ENCODE data around the gene GAPVD1.
"Not testable (repeated sequence)": the region's sequence is repeated elsewhere in the genome, so short reads cannot be mapped to it uniquely, and the experiment has no call there.

The GAPVD1 gene

DNA sequence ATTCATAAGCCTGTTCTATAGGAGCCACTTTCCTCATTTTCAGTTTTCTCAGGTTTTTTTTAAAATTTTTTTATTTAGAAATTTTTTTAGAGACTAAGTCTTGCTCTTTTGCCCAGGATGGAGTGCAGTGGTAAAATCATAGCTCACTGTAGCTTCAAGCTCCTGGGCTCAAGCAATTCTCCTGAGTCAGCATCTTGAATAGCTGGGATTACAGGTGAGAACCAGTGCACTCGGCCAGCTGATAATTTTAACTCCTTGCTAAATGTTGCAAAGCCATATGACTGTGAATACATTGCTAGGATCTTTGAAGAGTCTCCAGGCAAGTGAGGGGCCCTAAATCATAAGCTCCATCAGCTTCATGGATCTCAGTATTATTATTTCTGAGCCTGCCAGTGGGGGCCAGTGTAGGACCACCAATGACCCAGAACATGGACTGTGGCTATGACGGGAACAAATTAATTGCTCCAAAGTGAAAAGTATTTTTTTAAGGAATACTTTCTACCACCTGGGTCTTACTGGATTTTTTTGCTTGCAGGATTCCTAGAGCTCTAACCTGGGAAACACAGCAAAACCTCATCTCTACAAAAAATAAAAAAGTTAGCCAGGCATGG is 5.7 kb upstream of the GAPVD1 start:
- DNase-seq (ENCODE audit: low spot score) = no peak

DNA sequence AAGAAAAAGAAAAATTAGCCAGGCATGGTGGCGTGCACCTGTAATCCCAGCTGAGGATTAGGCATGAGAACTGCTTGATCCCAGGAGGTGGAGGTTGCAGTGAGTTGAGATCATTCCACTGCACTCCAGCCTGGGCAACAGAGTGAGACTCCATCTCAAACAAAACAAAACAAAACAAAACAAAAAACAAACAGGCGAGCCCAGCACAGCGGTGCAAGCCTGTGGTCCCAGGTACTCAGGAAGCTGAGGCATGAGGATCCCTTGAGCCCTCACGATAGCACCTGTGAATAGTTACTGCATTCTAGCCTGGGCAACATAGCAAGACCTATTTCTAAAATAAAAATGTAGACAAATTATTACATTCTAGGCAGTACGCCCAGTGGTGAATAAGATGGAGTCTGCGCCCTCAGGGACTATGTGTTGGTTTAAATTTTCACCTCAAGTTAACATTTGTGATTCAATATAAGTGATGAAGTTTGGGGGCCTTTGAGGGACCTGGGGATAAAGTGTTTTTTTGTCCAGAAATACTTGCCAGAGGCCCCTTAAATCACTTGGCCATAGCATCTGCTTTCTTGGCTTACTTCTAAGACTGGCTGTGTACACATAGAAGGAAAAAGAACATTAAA is 3.4 kb upstream of the GAPVD1 start:
- no peak for DNase-seq (ENCODE audit: low spot score)

DNA sequence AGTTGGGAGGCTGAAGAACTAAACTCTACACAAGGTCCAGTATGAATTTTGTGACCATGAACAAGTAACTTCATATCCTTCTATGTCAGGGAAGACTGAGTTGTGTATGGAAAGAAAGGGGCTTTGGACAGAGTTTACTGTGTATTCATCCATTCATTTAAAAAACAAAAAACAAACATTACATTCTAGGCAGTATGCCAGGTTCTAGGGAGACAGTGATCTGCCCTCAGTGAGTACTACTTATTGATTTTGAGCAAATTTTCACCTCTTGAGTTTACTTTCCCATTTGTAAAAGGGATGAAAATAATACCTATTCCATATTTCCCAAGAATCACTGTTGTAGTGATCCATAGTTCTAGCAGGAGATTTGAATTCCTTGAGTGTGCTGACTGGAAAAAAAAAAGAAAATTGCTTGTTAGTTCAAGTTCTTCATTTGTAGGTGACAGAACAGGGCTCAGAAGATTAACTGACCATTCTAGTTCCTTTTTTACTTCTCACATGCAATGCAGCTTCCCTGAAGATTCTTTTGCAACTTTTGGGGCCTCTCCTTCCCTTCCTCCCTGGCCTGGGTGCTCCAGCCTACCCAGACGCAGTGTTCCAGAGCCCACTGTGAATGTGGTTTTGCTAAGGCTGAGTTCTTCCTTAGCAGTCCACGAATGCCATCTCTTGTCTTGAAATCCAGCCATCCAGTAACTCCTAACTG is 2.6 kb upstream of the GAPVD1 start:
- no peak for DNase-seq (ENCODE audit: low spot score)

DNA sequence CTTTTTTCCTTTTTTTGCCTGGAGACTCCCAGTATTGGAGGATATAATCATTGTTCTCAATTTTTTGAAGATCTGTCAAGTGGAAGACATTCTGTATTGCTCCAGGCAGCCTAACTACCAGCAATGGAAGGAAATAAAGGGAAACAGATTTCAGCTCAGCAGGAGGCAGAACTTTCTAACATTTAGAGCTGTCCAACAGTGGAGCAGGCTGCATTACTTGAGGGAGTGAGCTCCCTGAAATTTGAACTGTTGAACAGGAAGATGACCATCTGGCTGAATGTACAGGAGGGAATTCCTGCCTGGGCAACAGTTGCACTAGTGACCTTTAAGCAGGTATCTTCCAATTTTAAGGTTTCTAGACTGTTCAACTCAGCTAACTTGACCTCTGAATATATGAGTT is 1.1 kb upstream of the GAPVD1 start:
- DNase-seq (ENCODE audit: low spot score) = no peak

DNA sequence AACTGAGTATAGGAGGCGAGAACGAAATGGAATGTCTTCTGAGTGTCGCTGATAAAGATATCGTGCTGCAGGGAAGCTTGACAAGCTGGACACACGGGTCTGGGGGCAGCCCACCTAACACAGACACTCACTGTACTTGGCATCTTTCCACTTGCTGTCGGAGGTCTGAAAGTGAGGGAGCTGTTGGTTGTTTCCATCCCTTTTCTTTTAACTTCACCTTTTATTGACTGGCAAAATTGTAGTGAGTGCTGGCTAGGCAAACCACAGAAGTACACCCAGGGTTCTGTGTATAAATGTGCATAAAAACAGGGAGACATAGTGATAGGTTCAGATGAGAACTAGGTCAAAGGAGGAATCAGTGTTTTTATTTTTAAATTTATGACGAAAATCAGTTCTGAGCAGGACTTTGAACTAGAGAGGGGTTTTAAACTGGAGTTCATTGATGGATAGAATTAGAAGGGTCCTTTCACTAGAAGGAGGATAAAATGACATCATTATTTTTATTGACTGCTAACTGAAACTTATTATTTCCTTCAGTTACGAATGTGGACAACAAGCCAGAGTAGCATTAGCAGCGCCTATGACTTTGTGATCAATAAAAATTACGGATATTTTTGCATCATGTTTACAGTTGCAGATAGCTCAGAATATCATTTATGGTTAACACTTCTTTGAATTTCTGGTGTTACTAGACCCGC is 817 bp downstream of the GAPVD1 start:
- DNase-seq (ENCODE audit: low spot score) = no peak

DNA sequence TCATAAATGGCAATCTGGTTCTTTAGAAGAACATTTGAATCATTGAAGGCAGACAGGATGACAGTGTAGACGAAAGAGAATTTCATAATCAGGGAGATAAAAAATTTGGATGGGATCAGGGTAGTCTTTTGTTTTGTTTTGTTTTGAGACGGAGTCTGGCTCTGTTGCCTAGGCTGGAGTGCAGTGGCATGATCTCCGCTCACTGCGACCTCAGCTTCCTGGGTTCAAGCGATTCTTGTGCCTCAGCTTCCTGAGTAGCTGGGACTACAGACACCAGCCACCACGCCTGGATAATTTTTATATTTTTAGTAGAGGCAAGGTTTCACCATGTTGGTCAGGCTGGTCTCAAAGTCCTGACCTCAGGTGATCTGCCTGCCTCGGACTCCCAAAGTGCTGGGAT is 2.4 kb downstream of the GAPVD1 start:
- peak; percentile 18 for DNase-seq (ENCODE audit: low spot score)

DNA sequence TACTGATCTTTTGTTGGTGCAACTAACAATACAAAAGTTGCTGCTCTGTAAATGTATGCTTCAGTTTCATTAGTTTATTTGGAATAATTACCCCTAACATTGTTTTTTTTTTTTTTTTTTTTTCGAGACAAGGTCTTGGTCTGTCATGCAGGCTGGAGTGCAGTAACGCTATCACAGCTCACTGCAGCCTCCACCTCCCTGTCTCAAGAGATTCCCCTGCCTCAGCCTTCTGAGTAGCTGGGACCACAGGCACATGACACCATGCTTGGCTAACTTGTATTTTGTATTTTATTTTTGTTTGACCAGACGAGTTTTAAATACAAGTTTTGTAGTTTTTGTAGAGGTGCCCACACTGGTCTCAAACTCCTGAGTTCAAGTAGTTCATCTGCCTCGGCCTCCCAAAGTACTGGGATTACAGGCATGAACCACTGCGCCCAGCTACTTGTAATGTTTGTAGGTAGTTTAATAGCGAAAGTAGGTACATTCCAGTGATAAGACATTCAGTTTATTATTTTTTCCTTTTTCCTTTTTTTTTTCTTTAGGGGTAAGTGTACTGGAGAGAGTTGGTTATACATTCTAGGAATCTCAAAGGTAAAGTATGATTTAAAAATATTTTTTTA is 6.9 kb downstream of the GAPVD1 start:
- DNase-seq (ENCODE audit: low spot score) = no peak

DNA sequence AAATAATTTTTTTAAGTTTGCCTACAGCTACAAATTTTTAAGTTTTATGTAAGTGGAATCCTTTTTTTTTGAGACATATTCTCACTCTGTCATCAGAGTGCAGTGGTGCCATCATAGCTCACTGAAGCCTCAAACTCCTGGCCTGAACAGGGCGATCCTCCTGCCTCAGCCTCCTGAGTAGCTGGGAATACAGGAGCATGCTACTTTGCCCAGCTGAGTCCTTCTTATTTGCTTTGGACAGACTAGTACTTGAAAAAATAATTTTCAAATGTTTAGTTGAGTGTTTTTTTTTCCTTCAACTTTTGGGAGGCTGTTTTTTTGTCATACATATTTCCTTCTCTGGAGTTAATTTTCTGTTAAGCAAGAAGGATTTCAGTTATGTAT is 7.4 kb downstream of the GAPVD1 start:
- no peak for DNase-seq (ENCODE audit: low spot score)

DNA sequence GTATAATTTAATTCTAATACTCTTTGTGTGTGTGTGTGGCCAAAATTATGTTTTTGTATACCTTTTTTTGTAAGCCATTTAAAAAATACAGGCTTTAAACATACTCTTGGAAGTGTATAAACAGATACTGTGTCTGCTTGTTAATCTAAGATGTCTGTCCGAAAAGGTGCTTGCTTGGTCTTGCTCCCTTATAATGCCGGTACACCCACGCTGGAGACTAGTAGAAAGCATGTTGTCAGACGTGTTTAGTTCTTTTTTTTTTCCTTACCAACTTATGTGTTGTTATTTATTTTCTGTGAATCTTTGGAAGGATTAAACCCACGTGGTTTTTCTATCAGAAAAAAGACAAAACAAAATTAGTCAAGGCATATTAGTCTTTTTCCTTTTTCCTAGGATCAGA is 9.5 kb downstream of the GAPVD1 start:
- DNase-seq (ENCODE audit: low spot score) = no peak

DNA sequence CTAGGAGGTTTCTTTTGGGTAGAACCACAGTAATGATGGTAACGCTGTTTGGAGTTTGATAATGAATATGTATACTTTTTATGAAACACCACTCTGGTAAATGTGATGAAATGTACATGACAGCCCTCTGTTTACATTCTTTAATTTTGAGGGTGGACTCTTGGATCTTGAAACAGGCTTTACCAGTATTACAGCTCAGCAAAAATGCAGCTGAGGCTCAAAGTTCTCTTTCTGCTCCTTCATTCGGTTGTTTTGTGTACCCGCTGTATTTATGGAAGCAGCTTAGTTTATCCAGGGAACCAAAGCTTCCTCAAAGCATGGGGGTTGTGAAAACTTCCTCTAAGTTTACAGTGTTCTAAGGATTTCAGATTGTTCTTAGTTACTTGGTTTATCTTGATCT is 11.1 kb downstream of the GAPVD1 start:
- DNase-seq (ENCODE audit: low spot score) = no peak

DNA sequence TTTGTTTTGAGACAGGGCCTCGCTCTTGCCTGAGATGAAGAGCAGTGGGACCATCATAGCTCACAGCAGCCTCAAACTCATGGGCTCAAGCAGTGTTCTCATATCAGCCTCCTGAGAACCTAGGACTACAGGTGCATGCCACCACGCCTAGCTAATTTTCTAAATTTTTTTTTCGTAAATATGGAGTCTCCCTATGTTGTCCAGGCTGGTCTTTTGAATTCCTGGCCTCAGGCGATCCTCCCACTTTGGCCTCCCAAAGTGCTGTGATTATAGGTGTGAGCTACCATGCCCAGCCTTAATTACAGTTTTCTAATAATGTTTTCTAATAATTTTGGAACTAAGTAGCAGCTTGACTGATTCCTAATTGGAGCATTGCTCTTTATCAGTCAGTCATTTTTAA is 15.1 kb downstream of the GAPVD1 start:
- DNase-seq (ENCODE audit: low spot score) = no peak

DNA sequence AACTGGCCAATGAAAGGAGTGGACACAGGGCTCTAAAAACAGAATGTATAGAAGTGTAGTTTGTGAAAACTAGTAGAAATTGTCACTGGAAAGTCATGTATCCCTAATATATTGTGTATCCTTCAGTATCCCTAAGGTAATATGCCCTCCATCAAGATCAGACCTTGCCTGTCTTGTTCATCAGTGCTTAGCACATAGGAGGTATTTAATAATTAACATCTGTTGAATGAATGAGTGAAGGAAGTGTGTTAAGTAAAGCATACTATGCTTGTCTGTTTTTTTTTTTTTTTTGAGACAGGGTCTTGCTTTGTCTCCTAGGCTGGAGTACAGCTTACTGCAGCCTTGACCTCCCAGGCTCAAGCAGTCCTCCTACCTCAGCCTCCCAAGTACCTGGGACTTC is 15.8 kb downstream of the GAPVD1 start:
- no peak for DNase-seq (ENCODE audit: low spot score)

DNA sequence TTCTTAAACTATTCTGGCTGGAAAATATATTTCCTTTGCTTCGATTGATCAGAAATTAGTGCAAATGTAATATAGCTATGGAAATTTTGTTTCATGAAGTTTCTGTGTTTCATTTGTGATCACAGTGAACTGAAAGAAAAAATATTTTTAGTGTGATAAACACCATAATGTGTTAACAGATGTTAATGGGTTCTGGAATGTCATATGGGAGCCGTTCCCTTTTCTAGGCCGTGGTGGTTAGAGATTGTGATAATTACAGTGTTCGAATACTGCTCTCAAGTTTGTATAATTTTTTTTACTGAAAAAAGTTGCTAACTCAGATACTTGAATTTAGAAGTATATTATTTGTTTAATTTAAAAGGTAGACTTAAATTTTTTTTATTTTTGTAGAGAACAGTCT is 19.3 kb downstream of the GAPVD1 start:
- no peak for DNase-seq (ENCODE audit: low spot score)

DNA sequence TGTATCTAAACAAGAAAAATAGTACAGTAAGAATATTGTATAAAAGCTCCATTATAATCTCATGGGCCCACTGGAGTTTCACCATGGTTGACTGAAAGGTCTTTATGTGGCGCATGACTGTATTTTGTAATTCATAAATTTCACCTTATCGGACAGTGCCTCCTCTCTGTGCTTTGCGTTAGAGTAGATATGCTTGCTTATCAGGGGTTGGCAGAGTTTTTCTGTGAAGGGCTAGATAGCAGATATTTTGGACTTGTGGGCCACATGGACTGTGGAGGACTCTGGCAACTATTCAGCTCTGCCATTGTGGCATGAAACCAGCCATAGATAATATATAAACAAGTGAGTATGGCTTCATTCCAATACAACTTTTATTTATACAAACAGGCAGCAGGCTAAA is 23.2 kb downstream of the GAPVD1 start:
- DNase-seq (ENCODE audit: low spot score) = no peak

DNA sequence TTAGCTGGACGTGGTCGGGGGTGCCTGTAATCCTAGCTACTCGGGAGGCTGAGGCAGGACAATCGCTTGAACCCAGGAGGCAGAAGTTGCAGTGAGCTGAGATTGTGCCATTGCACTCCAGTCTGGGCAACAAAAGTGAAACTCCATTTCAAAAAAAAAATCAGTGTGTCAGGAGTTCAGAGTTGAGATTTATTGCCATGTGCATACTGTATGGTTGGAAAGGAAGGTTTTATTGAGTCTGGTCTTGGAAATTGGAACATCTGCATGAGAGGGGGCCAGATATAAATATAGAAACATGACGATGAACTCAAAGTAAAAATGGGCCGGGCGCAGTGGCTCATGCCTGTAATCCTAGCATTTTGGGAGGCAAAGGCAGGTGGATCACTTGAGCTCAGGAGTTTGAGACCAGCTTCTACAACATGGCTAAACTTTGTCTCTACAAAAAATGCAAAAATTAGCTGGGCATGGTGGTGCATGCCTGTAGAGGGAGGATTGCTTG is 25.4 kb downstream of the GAPVD1 start:
- not testable (repeated sequence) for DNase-seq (ENCODE audit: low spot score)

DNA sequence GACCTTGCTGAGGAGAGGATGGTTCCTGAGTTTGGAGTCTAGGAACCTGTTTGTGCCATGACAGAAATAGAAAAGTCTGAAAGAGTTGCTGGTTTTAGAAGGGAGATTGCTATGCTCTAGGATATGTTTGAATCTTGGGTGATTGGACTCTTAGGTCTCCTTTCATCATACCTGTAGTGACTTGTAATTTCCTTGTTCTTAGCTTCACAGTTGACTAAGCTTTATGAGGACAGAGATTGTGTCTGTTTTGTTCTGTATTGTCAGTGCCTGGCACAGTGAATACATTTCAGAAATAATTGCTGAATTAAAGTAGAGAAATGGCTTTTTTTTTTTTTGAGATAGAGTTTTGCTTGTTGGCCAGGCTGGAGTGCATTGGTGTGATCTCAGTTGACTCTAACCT is 31.5 kb downstream of the GAPVD1 start:
- no peak for DNase-seq (ENCODE audit: low spot score)

DNA sequence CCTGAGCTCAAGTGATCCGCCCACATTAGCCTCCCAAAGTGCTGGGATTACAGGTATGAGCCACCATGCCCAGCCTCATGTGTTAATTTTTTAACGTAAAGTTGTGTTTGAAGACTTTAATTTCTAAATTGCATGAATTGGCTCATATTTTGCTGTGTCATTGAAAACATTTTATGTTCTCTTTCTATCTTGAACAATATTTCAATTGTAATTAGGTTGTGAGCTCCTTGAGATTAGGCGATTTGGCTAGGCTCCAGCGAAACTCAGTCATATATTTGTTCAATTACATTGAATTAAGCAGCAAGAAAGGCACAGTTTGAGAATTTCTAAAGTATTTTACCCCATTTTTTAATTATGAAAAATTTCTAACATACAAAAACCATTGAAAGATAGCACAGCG is 34.0 kb downstream of the GAPVD1 start:
- DNase-seq (ENCODE audit: low spot score) = no peak

DNA sequence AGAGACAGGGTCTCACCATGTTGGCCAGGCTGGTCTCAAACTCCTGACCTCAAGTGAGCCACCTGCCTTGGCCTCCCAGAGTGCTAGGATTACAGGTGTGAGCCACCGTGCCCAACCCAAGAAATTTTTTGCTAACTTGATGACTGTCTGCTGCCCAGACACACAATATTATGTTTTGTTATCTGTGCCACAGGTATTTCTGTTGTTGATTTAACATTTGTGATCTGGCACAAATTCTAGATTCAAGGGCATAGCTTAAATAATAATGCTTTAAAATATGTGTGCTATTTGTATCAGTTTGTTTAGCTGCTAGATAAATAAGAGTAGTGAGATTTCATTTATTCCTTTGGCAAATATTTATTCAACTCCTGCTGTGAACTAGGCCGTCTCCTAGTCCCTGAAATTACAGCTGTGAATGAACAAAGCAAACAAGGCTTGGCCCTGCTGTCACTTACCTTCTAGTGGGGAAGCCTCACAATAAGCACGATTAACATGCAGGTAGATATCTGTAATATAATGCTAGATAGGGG is 35.3 kb downstream of the GAPVD1 start:
- DNase-seq (ENCODE audit: low spot score) = no peak

DNA sequence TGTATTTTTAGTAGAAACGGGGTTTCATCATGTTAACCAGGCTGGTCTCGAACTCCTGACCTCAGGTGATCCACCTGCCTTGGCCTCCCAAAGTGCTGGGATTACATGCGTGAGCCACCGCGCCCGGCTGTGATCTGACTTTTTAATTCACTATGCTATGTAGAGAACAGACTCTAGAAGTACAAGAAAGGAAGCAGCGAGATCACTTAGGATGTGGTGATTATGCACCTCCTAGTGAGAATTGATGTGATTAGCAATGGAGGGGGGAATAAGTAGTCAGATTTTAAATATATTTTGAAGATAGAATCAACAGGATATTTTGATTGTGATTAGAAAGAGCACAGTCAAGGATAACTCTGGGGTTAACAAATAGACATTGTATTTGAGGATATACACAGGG is 36.3 kb downstream of the GAPVD1 start:
- DNase-seq (ENCODE audit: low spot score) = no peak

DNA sequence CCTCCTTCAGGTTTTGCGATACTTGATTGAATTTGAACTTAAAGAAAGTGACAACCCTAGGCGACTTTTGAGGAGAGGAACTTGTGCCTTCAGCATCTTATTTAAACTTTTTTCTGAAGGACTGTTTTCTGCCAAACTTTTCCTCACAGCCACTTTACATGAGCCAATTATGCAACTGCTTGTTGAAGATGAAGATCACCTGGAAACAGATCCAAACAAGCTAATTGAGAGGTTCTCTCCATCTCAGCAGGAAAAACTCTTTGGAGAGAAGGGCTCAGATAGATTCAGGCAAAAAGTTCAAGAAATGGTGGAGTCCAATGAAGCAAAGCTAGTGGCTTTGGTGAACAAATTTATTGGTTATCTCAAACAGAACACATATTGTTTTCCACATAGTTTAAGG is 40.6 kb downstream of the GAPVD1 start:
- no peak for DNase-seq (ENCODE audit: low spot score)

DNA sequence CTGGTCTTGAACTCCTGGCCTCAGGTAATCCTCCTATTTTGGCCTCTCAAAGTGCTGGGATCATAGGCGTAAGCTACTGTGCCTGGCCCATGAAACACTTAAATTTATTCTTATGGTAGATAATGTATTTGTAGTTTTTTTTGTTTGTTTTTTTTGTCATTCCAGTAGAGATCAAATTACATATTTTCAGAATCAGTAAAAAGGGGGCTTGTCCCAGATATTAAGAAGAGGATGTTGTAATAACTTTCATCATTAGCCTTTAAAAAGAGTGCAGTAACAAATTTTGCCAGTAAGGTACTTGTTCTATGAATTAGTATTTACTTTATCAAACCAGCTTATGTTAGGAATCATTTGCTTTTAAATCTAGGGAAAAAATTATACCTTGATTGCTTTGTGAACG is 42.6 kb downstream of the GAPVD1 start:
- DNase-seq (ENCODE audit: low spot score) = no peak

DNA sequence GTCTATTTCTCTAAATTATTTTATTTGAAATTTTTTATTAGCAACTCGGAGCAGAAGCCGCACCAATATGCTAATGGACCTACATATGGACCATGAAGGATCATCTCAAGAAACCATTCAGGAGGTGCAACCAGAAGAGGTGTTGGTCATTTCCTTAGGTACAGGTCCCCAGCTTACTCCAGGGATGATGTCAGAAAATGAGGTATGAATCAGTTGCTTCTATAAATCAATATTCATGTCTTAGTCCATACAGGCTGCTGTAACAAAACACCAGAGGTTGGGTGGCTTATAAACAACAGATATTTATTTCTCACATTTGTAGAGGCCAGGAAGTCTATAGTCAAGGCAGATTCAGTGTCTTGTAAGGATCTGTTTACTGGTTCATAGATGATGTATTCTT is 50.8 kb downstream of the GAPVD1 start:
- no peak for DNase-seq (ENCODE audit: low spot score)

Data from CD4-positive, alpha-beta T cell treated with Interleukin-6 at 100 ng/mL for 8 hours (primary cell).